Fibroblast of skin of right quadriceps (primary cell): ENCODE data around the gene FZD1.

Source experiments
- DNase-seq: peaks from one replicate; pipeline ENCODE4 v3.0.0-alpha.2; 2013

FZD1 gene

GRCh38 chr7:91265693-91266066, 1.4 kb downstream of the FZD1 start:
- peak; percentile 16 for DNase-seq

GRCh38 chr7:91266067-91266688, 1.9 kb downstream of the FZD1 start:
- peak; percentile 53 for DNase-seq

- peak; percentile 40 for DNase-seq
These were observed 2.5 kb downstream of the FZD1 start for GRCh38 chr7:91266689-91267090.

- peak; percentile 88 for DNase-seq
These were observed 3.1 kb downstream of the FZD1 start for GRCh38 chr7:91267171-91267955.

- DNase-seq: no peak
These were observed 6.1 kb downstream of the FZD1 start for GRCh38 chr7:91270372-91270771.

DNA sequence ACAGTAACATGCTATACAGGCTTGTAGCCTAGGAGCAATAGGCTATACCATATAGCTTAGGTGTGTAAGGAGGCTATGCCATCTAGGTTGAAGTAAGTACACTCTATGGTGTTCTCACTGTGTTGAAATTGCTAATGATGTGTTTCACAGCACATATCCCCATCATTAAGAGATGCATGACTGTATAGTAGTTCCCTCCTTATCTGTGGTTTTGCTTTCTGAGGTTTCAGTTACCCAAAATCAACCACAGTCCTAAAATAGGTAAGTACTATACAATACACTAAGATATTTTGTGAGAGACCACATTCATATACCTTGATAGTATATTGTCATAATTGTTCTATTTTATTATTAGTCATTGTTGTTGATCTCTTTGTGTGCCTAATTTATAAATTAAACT, 12.7 kb downstream of the FZD1 start:
- no peak for DNase-seq

DNA sequence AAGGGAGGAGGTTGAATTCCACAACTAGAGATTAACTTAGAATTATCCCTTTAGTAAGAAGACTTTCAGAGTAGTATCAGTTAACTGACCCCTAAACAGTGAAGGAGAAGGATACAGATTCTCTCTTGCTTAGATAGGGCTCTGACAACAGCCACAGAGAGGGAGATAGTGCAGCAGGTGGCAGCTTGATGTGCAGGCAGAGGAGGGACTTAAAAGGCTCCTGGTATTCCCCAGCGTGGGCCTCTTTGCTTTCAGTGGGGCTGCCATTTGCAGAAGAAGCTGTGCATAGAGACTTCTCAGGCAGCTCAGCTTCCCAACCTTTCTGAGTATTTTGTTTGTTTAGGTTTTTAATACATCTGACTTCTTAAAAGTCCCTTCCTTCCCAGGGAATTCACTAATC, 16.0 kb downstream of the FZD1 start:
- no peak for DNase-seq

DNA sequence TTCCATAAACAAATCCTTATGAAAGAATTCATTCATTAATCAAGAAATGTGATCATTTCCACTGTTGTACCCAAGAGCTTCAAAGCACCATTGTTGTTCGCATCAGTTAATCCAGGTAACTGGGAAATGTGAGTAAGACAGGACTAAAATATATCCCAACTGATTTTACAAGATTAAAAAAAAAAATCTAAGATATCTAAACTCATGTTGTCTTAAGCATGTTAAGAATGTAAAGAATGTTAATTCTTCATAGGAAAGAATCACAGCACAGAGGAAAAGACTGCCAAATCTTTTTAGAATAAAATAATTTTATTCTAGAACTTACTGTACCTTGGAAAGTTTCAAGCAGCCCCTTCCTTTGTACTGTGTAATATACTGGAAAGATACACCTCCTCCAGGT, 16.4 kb downstream of the FZD1 start:
- DNase-seq: no peak

DNA sequence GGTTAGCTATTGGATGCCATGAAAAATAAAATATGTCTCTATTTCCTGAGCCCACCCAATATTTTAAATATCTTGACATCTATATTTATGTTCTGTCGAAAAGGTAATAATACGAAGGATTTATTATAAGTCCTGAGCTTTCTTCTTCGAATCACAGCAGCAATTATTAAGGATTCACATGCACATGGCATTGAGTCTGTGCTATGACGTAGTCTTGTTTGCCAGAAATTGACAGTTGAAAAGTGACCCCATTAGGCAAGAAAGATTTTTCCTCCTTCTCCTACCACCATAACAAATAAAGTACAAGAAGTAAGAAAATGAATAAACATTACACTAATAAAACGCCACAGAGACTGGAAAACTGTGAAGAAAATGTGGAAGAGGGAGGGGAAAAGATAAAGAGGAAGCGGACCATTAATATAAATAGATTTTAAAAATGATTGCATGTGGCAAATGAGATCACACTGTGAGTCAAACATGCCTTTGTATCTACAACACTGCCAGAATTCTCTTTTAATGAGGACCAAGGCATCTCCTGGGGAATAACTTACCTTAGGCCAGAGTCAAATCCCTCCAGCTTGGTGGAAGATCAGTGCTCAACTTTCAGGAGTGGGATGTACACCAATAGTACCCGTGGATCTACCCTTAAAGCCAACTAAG, 21.6 kb downstream of the FZD1 start:
- peak; percentile 62 for DNase-seq

DNA sequence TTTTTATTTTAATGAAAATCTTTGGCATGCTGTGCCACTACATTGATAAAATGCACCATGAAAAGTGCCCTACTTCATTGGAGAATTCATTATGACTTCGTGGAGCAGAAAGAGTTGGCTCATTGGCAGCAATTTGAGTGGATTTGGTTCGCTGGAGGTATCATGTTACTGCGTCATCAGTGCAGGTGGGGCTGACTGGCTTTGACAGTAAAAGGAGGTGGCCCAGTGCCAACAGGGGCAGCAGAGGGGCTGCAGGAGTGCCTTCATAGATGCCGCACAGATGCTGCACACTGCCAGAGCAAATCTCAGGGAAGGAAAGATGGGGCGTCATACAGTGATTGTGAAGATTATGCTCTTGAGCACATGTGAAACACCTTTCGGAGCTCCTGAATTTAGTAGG, 22.2 kb downstream of the FZD1 start:
- no peak for DNase-seq

- peak; percentile 8 for DNase-seq
These were observed 23.3 kb downstream of the FZD1 start for GRCh38 chr7:91287371-91288084.

- DNase-seq: no peak
These were observed 24.1 kb downstream of the FZD1 start for GRCh38 chr7:91288208-91288824.

DNA sequence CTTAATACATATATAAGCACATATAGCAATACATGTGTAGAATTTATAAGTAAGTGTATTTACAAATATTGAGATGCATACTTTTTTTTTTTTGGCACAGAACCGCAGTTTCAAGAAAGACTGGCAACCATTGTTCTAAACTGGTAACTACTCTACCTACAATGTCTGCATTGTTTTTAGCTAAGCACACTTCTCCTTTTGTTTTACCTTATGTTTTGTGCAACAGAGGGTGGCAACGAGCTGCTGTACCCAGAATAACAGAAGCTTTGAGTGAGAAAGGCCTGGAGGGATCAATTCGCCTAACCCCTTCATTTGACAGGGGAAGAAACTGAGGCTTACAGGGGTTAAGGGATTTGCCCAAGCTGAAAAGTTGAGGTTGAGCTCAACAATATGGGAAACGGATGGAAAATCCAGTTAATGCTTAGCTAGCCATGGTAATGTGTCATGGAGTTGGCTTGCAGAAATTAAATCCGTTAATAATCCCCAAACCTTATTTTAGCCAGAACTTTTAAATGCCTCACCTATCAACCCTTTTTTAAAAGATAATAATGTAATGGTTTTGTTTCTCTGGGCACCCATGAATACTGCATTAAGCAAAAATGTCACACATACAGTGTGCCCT, 25.5 kb downstream of the FZD1 start:
- DNase-seq: no peak

DNA sequence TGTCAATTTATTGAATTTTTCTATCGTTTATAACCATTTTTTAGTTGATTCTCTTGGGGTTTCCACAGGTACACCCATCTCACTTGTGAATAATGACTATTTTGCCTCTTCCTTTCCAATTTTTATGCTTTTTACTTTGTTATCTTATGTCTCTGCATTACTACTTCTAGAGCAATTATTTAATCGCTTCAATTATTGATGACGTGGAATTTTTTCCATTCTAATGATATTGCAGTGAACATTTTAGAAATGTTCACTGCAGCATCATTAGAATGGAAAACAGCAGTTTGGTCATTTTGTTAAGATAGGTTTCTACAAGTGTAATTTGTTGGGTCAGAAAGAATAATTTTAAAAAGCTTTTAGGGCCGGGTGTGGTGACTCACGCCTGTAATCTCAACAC, 27.1 kb downstream of the FZD1 start:
- no peak for DNase-seq

DNA sequence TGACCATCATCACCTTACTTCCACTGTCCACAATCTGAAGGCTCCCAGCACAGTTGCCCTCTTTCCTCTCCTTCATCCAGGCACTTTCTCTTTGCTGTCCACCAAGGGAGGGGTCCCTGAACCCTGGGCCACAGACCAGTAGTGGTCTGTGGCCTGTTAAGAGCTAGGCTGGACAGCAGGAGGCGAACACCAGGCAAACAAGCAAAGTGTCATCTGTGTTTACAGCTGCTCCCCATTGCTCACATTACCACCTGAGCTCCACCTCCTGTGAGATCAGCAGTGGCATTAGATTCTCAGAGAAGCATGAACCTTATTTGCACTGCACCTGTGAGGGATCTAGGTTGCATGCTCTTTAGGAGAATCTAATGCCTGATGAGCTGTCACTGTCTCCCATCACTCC, 27.7 kb downstream of the FZD1 start:
- DNase-seq: no peak

DNA sequence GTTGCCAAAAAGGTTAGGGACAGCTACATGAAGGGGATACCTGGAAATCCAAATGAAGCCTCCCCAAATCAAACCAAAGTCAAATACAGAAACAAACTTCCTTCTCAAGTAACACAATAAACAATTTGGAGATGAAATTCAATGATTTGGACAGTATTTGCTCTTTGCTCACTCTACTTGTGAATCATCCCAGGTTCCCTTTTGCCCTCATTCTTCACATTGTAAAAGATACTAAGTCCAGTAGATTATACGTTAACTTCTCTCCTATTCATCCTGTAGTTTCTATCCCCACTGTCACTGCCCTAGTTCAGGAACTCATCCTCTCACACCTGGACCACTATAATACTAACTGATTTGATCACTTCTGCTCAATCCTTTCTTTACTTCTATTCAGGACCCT, 28.3 kb downstream of the FZD1 start:
- DNase-seq: no peak

- DNase-seq: no peak
These were observed 28.9 kb downstream of the FZD1 start for GRCh38 chr7:91293136-91293535.

DNA sequence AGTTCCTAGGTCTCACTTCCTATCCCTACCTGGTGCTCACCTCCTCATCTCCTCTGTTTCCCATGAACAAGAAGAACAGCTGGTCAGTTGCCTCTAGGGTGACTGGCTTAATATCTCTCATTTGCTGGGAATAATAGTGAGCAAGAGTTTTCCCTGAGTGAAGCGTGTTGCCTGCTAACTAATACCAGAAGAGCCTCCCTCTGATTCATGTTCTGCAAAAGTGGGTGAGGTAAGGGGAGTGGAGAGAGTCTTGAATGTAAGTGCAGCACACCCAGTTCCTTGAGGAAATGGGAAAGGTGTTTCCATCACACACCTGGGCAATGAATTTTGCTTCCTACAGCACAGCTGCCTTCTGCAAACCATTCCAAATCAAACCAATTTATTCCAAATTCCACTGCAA, 29.6 kb downstream of the FZD1 start:
- no peak for DNase-seq

DNA sequence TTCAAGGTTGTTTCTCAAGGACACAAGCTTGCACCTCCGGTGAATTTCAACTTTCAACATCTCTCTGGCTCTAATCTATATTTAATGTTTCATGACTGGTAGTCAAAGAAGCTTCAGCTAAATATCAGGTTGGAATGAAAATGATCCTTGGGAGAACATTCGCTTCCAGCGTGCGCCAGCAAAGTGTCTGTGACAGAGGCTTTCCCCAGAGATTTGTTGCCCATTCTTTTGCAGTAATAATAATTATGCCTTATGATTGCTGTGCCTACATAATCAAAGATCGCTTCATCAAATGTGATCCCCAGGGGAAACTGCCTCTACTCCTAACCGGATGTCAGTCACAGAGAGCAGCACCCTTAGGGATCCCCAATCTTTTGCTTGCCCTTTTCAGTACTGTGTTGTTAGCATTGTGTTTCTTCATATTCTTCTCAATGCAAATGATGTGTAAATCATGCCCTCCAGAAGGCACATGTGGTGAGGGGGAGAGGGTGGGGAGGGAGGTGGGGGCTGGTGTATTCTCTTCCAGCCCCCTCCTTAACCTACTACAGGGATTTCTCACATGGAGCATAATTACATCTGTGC, 30.5 kb downstream of the FZD1 start:
- DNase-seq: no peak

DNA sequence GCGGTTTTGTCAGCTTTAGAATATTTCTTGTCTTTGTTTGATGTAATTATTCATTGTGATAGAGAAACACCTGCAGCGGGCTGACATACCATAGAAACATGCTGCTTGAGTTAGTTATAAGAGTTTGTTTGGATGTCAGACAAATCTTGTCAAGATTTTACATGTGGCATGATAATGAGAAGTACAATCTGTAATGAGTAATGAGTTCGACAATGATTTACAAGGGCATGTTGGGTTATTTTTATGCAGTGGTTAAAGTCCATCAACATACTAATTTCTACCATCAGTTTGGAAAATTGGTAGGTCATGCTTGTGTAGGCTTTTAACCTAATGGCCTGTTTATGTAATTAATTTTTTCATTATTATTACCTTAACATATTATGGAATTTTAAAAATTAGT, 31.3 kb downstream of the FZD1 start:
- no peak for DNase-seq

GRCh38 chr7:91297939-91298338, 33.7 kb downstream of the FZD1 start:
- no peak for DNase-seq
